Fibroblast of the aortic adventitia (primary cell): ENCODE data around the gene RFC1. TPM values are rescaled to one million over a fixed set of nuclear protein-coding genes. Genes with fewer than 3 reads are reported as not detected.
"Not testable (repeated sequence)": the region's sequence is repeated elsewhere in the genome, so short reads cannot be mapped to it uniquely, and the experiment has no call there.

Experiments
- DNase-seq: peaks from one replicate; pipeline ENCODE4 v3.0.0-alpha.2; 2010; ENCODE audit warnings: low read depth
- H3K4me3 ChIP-seq: 2 replicates; pipeline ENCODE4 v1.5.1; 2011; ENCODE audit warnings: low read depth, mild to moderate bottlenecking, control low read depth, low read length, moderate library complexity
- CTCF ChIP-seq: IDR thresholded peaks from 2 replicates; pipeline ENCODE4 v1.5.1; 2011; ENCODE audit warnings: mild to moderate bottlenecking, low read length, control low read depth, inconsistent platforms; ENCODE audit not compliant: insufficient read depth
- total RNA-seq: library from RNA; depleted of rRNA; stranded (reverse); fragments of >200 nt; gene quantifications from 2 replicates; pipeline ENCODE4 v1.2.3, GENCODE V29; 2012; ENCODE audit warnings: low replicate concordance

Gene RFC1
- 38.9 and 78.5 TPM in 2 replicates for total RNA-seq

GRCh38 chr4:39365830-39366771, at the start of gene RFC1:
TSS of gene RFC1 (minus strand) at chr4:39366362. CDS start at chr4:39366241, 121 bp downstream.
- peak within 1 kb of the TSS; percentile 95 for H3K4me3 ChIP-seq
- DNase-seq, result peak; percentile 91
- no peak for TF ChIP-seq CTCF

GRCh38 chr4:39415678-39416283, 49.6 kb upstream of the RFC1 start:
- no peak overlapping the region for H3K4me3 ChIP-seq
- DNase-seq, result peak; percentile 31
- no peak for TF ChIP-seq CTCF

GRCh38 chr4:39411561-39411960, 45.4 kb upstream of the RFC1 start:
- DNase-seq, H3K4me3 ChIP-seq: not testable (repeated sequence)

GRCh38 chr4:39410415-39410814, 44.3 kb upstream of the RFC1 start:
- TF ChIP-seq CTCF, result peak; percentile 48
- H3K4me3 ChIP-seq, result no peak overlapping the region
- DNase-seq, result peak; percentile 46

GRCh38 chr4:39407584-39407885, 41.4 kb upstream of the RFC1 start:
- TF ChIP-seq CTCF, result no peak
- no peak overlapping the region for H3K4me3 ChIP-seq
- DNase-seq, result no peak

GRCh38 chr4:39406763-39407583, 40.8 kb upstream of the RFC1 start, which contains the start of gene KLB:
TSS of gene KLB (plus strand) at chr4:39406930. CDS start at chr4:39406950, 20 bp downstream.
- no peak within 1 kb of the TSS for H3K4me3 ChIP-seq
- no peak for TF ChIP-seq CTCF
- peak; percentile 36 for DNase-seq

GRCh38 chr4:39401640-39402039, 35.5 kb upstream of the RFC1 start:
- DNase-seq, H3K4me3 ChIP-seq: not testable (repeated sequence)
